Myocyte (in vitro differentiated cells): Measurements from ENCODE around the gene OSBP2. TPM values are rescaled to one million over a fixed set of nuclear protein-coding genes. Genes with fewer than 3 reads are reported as not detected.
"Not testable (repeated sequence)": the region's sequence is repeated elsewhere in the genome, so short reads cannot be mapped to it uniquely, and the experiment has no call there.

ENCODE experiments used
- DNase-seq: peaks from one replicate; pipeline ENCODE4 v3.0.0-alpha.2; 2012; ENCODE audit warnings: low read depth
- total RNA-seq: library from RNA; depleted of rRNA; stranded (reverse); fragments of >200 nt; gene quantifications from 2 replicates; pipeline ENCODE4 v1.2.3, GENCODE V29; 2014

The OSBP2 gene
- total RNA-seq, 1 donor from 2014 or later, result 29.7 TPM

DNA sequence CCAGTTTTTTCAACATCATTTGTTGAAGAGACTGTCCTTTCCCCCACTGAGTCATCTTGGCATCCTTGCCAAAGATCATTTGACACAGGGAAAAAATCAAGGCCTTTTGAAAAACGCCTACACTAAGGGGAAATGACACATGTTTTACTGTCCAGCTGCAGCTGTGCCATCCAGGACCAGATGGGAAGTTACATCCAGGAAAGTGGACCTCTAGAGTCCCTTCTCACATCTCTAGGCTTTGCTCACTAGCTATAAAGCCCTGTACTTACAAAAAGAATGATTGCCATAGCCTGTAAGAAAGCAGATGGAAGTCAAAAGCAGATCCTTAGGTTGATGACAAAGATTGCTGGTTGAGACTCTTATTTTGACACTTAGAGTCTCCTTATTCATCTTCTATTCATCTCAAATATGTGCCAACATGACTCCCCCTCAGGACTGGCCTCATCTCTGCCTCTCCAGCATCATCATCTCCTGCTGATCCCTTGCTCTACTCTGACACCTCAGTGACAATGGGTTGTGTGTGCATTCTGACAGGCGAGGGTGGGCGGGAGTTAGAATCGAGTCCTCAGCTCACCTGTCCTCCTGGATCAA is 22.8 kb downstream of the OSBP2 start:
- peak; percentile 75 for DNase-seq

DNA sequence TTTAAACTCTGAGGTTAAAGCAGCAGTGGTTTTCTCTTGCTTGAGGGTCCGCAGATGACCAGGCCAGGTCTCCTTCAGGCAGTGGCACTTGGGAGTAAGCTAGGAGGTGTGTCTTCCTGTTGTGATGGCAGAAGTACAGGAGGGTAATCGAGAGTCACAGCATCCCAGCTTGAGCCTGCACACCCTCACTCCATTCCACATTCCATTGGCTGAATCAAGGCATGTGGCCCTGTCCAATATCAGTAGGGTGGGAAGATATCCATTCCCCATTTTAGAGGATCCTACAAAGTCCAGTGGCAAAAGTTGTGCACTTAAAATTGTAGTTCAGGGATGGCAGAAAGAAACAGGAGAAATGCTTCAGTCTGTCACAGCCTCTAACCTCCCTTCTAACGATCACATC is 23.3 kb downstream of the OSBP2 start:
- no peak for DNase-seq

- DNase-seq, result no peak
These were observed 23.8 kb downstream of the OSBP2 start for GRCh38 chr22:30718491-30718890.

- no peak for DNase-seq
These were observed 24.3 kb downstream of the OSBP2 start for GRCh38 chr22:30718938-30719337.

- no peak for DNase-seq
These were observed 25.7 kb downstream of the OSBP2 start for GRCh38 chr22:30720263-30720837.

GRCh38 chr22:30721741-30722140 is 27.1 kb downstream of the OSBP2 start:
- no peak for DNase-seq

DNA sequence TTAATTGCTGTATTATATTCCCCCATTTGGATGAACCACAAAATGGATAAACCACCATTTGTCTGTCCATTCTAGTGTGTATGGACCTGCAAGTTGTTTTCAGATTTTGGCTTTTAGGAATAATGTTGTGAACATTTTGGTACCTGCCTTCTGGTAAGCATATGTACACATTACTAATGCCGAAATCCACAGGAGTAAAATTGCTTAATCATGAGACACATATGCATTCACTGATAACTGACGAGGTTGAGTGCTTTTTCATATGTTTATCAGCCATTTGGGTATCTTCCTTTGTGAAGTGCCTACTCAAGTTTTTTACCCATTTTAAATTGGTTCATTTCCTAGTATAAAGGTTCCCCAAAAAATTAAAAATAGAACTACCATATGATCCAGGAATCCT is 34.2 kb downstream of the OSBP2 start:
- no peak for DNase-seq

DNA sequence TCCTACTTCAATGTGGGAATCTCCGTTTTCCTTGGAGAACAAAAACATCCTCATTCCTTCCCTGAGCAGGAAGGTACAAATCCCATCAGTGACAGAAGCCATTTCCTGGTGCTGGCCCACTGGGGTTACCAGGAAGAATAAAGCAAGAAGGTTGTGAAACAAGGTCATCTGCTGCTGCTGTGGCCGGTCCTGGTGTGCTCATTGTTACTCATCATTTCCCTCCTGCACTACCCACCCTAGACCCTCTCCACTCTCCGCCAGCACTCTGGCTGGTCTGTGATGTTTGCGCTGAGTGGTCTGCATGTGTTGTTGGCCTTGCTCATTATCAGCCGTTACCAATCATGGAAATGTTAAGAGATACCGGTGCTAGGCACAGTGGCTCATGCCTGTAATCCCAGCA is 37.0 kb downstream of the OSBP2 start:
- no peak for DNase-seq

GRCh38 chr22:30732426-30732825 is 37.8 kb downstream of the OSBP2 start:
- DNase-seq, result no peak

DNA sequence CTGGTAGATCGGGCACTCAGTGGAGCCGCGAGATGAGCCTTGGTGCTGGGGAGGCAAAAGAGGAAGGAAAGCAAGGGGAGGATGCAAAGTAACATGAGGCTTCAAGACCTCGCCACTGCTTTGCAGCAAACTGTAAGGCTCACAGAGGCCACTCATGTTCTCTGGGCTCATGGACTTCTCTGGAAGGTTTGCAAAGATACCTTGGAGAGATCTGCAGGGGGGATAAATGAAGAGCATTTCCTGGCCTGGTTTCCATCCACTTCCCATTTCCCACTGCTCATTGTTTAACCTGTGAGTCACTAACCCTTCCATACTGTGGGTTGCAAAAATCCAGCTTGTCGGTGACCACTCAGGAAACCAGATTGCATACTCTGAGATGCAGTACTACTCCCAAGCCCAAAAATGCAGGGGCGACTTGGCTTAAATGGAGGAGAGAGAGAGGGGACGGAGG is 38.5 kb downstream of the OSBP2 start:
- DNase-seq, result no peak

- not testable (repeated sequence) for DNase-seq
These were observed 45.3 kb downstream of the OSBP2 start for GRCh38 chr22:30740007-30740406.

GRCh38 chr22:30740511-30740910 is 45.8 kb downstream of the OSBP2 start:
- not testable (repeated sequence) for DNase-seq

DNA sequence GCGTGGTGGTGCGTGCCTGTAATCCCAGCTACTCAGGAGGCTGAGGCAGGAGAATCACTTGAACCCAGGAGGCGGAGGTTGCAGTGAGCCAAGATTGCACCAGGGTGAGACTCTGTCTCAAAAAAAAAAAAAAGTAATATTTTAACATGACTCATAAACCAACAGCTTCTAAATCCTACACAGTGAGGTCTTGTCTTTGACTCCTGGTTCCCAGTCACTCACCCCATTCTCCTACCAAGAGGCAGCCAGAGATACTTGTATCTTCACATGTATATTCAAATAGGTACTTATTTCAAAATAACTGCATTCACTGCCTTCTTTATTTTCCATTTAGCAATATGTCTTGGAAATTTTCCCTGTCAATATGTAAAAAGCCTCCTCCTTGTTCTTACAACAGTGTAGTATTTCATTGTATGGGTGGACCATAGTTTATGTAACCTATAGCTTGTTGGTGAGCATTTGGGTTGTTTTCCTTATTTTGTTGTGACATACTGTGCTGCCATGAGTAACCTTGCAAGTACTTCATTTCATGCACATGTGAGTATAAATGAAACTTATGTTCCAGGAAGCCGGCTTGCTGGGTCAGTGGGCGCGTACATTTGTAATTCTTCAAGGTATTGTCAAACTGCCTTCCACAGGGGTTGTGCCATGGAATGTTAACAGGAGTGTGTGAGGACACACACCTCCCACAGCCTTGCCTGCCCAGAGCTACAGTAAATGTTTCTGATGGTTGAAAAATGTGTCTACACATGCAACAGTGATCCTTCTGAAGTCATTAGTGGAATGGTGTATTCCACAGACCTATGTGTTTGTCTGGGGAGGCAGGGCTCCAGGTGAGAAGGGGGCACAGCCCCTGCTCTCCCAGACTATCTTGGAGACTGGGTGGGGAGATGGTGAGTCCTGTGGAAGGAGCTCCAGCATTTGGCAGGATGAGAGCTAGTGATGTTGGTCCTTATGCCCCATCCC is 47.9 kb downstream of the OSBP2 start:
- no peak for DNase-seq

DNA sequence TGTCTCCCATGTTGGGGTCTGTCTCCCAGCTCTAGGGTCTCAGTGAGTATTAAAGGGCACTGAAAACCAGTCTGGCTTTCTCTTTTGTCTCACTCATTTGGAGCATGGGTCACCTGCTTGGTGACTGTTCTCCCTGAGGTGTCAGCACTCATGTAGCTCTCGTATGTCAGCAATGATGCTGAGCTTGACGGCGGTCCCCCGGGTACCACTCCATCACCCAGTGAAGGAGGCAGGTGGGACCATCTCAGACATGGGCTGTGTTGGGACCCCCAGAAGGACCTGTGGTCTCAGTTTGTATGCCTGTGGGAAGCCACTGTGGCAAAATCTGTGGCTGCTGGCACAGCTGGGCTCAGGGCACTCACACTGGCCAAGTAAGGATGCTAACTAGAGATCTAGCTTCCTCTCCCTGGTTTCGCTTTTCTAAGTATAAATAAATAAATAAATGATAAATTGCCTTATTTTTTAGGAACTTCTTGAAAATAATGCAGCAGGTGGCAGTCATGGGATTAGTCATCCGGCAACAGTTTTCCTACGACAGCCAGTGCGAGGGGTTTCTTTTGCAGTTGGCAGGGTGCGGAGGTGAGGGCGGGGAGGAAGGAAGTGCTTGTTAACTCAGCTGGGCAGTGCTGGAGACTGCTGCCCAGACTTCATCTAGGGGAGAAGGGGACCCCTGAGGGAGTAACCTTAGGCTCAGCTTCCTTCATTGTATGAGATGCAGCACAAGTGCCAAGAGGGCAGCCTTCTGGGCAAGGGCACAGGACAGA is 48.8 kb downstream of the OSBP2 start:
- DNase-seq, result no peak

- DNase-seq, result no peak
These were observed 49.5 kb downstream of the OSBP2 start for GRCh38 chr22:30744224-30744623.

DNA sequence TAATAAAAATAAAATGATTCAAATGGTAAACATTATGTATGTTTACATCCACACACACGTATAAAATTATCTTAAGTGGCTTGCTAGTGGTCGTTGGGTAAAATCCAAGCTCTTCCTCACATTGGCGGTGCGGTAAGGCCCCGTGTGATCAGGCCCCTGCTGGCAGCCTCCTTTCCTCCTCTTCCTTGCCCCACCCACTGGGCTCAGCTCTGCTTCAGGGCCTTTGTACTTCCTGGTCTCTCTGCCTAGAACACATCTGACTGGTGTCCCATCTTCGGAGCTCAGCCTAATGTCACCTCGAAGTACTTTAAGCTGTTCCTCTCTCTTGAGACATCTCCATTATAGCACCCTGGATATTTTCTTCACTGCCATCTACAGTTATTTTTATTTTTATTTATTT is 52.8 kb downstream of the OSBP2 start:
- DNase-seq, result no peak

GRCh38 chr22:30749272-30749671 is 54.6 kb downstream of the OSBP2 start:
- no peak for DNase-seq

DNA sequence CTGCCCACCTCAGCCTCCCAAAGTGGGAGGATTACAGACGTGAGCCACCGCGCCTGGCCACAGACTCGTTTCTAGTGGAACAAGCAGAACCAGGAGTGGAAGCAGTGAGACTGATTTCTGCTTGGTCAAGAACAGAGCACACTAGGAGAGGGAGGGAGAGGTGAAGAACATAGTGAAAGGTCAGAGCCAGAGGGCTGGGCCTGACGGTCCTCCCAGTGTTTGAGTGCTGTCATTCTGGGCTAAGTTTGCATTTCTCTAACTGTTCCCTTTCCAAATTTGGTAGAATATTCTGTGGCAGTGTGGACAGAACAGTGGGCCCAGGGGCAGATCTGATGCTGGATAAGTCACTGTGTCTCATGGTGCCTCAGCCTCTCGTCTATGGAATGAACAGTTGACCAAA is 55.2 kb downstream of the OSBP2 start:
- DNase-seq, result no peak

GRCh38 chr22:30751529-30751928 is 56.9 kb downstream of the OSBP2 start:
- no peak for DNase-seq

DNA sequence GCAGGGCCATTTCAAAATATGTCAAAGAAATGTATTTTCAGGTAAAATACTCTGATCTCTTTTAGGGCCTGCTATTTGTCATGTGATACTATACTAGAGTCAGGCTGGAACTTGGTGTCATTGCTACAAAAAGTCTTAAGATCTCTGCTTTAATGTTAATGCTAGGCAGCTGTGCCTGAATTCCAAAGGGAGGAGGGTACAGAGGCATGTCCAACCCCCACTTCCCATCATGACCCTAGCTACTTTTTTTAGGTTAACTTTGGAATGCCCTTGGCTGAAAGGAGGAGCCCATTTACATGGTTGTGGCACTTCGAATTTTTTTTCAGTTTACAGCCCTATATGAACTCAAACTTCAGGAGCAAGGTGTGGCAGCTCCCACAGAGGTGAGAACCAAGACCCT is 58.1 kb downstream of the OSBP2 start:
- peak; percentile 62 for DNase-seq

GRCh38 chr22:30753701-30754100 is 59.0 kb downstream of the OSBP2 start:
- no peak for DNase-seq

- no peak for DNase-seq
These were observed 59.8 kb downstream of the OSBP2 start for GRCh38 chr22:30754521-30754920.
